PFSK-1 (cell line): ENCODE results near the gene CD83.

ENCODE experiments used
- FOXP2 ChIP-seq: optimal IDR thresholded peaks from 2 replicates; pipeline ENCODE3; 2011; ENCODE audit warnings: borderline replicate concordance, control low read depth, inconsistent platforms; ENCODE audit not compliant: insufficient read depth; ENCODE audit errors: extremely low read length, extremely low read depth
- POLR2AphosphoS5 ChIP-seq: IDR thresholded peaks from 2 replicates; pipeline ENCODE4 v1.6.1; 2012; ENCODE audit warnings: low read depth, mild to moderate bottlenecking, control low read depth, low read length, moderate library complexity
- REST ChIP-seq, 2 experiments: IDR thresholded peaks; 2 replicates each; pipeline versions ENCODE4 v1.6.1 to v1.8.0; 2011 to 2012; ENCODE audit warnings: low read depth in 2 of 2, low read length in 2 of 2, control low read depth in 1 of 2, inconsistent platforms in 1 of 2, mild to moderate bottlenecking in 1 of 2, moderate library complexity in 1 of 2; ENCODE audit not compliant: insufficient read depth in 1 of 2
- SIN3A ChIP-seq: IDR thresholded peaks from 2 replicates; pipeline ENCODE4 v1.6.1; 2012; ENCODE audit warnings: mild to moderate bottlenecking, low read length, moderate library complexity, borderline replicate concordance; ENCODE audit not compliant: insufficient read depth
- TAF1 ChIP-seq: IDR thresholded peaks from 2 replicates; pipeline ENCODE4 v1.6.1; 2012; ENCODE audit warnings: low read length, control low read depth, borderline replicate concordance; ENCODE audit not compliant: insufficient read depth

Gene CD83

DNA sequence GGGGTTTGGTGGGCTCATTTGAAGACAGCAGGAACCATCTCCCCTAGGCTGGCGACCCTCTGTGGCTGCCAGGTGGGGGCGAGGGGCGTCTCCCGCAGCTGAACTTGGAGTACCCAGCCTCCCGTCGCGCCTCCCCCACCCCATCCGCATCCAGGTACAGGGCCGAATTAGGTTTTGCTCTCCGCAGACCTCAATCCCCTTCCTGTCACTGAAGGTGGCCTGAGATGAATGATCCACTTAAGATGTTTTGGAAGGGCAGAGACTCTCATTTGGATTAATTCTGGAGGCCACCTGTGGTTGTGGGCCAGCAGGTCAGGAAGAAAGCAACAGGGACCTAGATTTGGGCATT, 493 bp downstream of the CD83 start:
- no peak for TF ChIP-seq POLR2AphosphoS5

DNA sequence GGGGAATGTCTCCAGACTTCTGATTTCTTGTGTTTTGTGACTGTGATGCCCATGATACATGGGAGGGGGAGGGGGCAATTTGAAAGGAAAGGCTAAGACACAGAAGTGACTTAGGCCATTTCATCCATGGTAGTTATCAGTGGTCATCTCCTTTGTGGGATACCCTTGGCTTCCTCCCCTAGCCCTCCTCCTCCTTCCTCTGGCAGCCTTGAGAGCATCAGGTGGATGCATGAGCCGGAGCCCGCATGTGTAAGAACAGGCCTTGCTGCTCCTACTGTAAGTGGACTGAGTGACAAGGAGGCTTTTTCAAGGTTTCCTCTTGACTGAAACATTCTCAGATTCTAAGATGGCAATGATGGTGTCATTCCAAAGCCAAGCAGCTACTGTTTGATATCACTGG, 874 bp downstream of the CD83 start:
- TF ChIP-seq POLR2AphosphoS5: no peak
- no peak for TF ChIP-seq FOXP2
- TF ChIP-seq TAF1: no peak
- TF ChIP-seq SIN3A: no peak
- no peak for TF ChIP-seq REST (IDR thresholded peaks at IDR 0.05; ENCODE audit: insufficient read depth in 1 of 2, low read depth in 2 of 2, low read length in 2 of 2)

DNA sequence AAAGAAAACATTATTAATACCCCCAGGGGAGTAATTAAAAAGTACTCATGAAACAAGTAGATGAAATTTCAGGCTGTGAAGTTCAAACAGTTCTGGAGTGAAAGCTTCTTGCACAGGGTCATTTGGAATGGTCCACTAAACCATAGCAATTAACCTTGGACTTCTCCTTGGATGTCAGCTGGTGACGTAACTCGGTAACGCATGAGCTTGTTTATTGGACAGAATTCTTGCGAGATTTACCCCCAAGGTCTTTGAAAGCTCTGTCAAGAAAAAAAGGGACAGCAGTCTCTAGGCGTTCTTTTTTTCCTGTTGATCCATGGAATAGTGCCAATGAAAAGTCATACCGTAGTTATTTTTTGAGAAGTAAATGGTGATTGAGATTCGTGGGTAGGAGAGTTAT, 2.2 kb downstream of the CD83 start:
- no peak for TF ChIP-seq TAF1
- no peak for TF ChIP-seq POLR2AphosphoS5
- TF ChIP-seq REST (IDR thresholded peaks at IDR 0.05; ENCODE audit: insufficient read depth in 1 of 2, low read depth in 2 of 2, low read length in 2 of 2): no peak
- TF ChIP-seq FOXP2: no peak
- no peak for TF ChIP-seq SIN3A

DNA sequence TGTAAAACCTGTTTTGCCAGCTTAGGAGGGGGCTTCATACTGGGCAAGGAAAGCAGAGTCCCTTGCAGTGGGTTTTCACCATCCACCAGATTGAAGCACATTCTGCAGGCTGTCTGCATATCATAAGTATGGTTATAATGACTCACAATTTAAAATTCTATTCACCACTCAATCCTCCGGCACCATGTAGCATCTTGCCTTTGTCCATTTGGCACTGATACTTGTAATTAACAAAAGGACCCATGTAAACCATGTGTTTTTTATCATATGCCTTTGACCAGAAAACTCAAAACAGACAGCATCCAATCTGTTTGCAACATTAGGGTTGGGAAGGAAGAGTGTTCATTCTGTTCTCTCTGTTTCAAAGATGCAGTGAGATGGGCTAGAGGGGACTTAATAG, 3.0 kb downstream of the CD83 start:
- no peak for TF ChIP-seq FOXP2
- no peak for TF ChIP-seq SIN3A
- TF ChIP-seq POLR2AphosphoS5: no peak
- no peak for TF ChIP-seq REST (IDR thresholded peaks at IDR 0.05; ENCODE audit: insufficient read depth in 1 of 2, low read depth in 2 of 2, low read length in 2 of 2)
- no peak for TF ChIP-seq TAF1

GRCh38 chr6:14121936-14122344, 4.4 kb downstream of the CD83 start:
- TF ChIP-seq POLR2AphosphoS5 (no peak), SIN3A (no peak), FOXP2 (no peak), TAF1 (no peak), REST (IDR thresholded peaks at IDR 0.05; ENCODE audit: insufficient read depth in 1 of 2, low read depth in 2 of 2, low read length in 2 of 2) (no peak)
